Measurements from ENCODE around the gene C6orf62. TPM values are rescaled to one million over a fixed set of nuclear protein-coding genes. Genes with fewer than 3 reads are reported as not detected.
"Not testable (repeated sequence)": the region's sequence is repeated elsewhere in the genome, so short reads cannot be mapped to it uniquely, and the experiment has no call there.

C6orf62 gene
- total RNA-seq, 1 donor from 2014 or later = 113 TPM

GRCh38 chr6:24743265-24743943, 24.4 kb upstream of the C6orf62 start:
- DNase-seq (ENCODE audit: low spot score) = peak; percentile 39

- DNase-seq (ENCODE audit: low spot score) = no peak
These were observed 23.3 kb upstream of the C6orf62 start for GRCh38 chr6:24742216-24742738.

GRCh38 chr6:24740861-24741260, 21.9 kb upstream of the C6orf62 start:
- DNase-seq (ENCODE audit: low spot score) = no peak

GRCh38 chr6:24738741-24739140, 19.8 kb upstream of the C6orf62 start:
- no peak for DNase-seq (ENCODE audit: low spot score)

GRCh38 chr6:24734710-24735109, 15.8 kb upstream of the C6orf62 start:
- DNase-seq (ENCODE audit: low spot score) = not testable (repeated sequence)

GRCh38 chr6:24734166-24734565, 15.2 kb upstream of the C6orf62 start:
- DNase-seq (ENCODE audit: low spot score) = no peak

GRCh38 chr6:24731456-24732134, 12.6 kb upstream of the C6orf62 start:
- not testable (repeated sequence) for DNase-seq (ENCODE audit: low spot score)

- not testable (repeated sequence) for DNase-seq (ENCODE audit: low spot score)
These were observed 11.7 kb upstream of the C6orf62 start for GRCh38 chr6:24730653-24731052.

- no peak for DNase-seq (ENCODE audit: low spot score)
These were observed 4.3 kb upstream of the C6orf62 start for GRCh38 chr6:24723270-24723669.

- DNase-seq (ENCODE audit: low spot score) = peak; percentile 88
These were observed 2.7 kb upstream of the C6orf62 start for GRCh38 chr6:24721461-24722215.

- DNase-seq (ENCODE audit: low spot score) = peak; percentile 100
These were observed 1.9 kb upstream of the C6orf62 start for GRCh38 chr6:24720604-24721460.

- peak; percentile 44 for DNase-seq (ENCODE audit: low spot score)
These were observed 1.2 kb upstream of the C6orf62 start for GRCh38 chr6:24720131-24720603.

- DNase-seq (ENCODE audit: low spot score) = no peak
These were observed 367 bp downstream of the C6orf62 start for GRCh38 chr6:24718449-24719124.

- not testable (repeated sequence) for DNase-seq (ENCODE audit: low spot score)
These were observed 2.3 kb downstream of the C6orf62 start for GRCh38 chr6:24716602-24717148.

- DNase-seq (ENCODE audit: low spot score) = no peak
These were observed 8.2 kb downstream of the C6orf62 start for GRCh38 chr6:24710519-24711303.

GRCh38 chr6:24709014-24709711, 9.8 kb downstream of the C6orf62 start:
- DNase-seq (ENCODE audit: low spot score) = no peak

GRCh38 chr6:24708612-24709011, 10.3 kb downstream of the C6orf62 start:
- DNase-seq (ENCODE audit: low spot score) = no peak

- DNase-seq (ENCODE audit: low spot score) = no peak
These were observed 14.5 kb downstream of the C6orf62 start for GRCh38 chr6:24704468-24704867.

- DNase-seq (ENCODE audit: low spot score) = no peak
These were observed 16.2 kb downstream of the C6orf62 start for GRCh38 chr6:24702720-24703282.
